GM21367 (cell line): ENCODE measurements around the gene AP5Z1.
A peak's percentile ranks its signal among the peaks of the same experiment; 100 is the strongest.

ENCODE experiments used
- ATAC-seq: cut with Tn5 transposase; IDR thresholded peaks from one replicate; pipeline ENCODE4 v1.9.1; 2021; ENCODE audit not compliant: unreplicated experiment

Gene AP5Z1

GRCh38 chr7:4775250-4775847, at the start of gene AP5Z1:
TSS of gene AP5Z1 (plus strand) at chr7:4775623. CDS start at chr7:4775716, 93 bp downstream.
- peak; percentile 88 for ATAC-seq

GRCh38 chr7:4725850-4726450, 49.5 kb upstream of the AP5Z1 start:
- ATAC-seq = no peak

GRCh38 chr7:4726566-4726965, 48.9 kb upstream of the AP5Z1 start:
- ATAC-seq = no peak

- no peak for ATAC-seq
Measured at GRCh38 chr7:4727914-4728705, 47.3 kb upstream of the AP5Z1 start.

- ATAC-seq = no peak
Measured at GRCh38 chr7:4729266-4729665, 46.2 kb upstream of the AP5Z1 start.

GRCh38 chr7:4730276-4730675, 45.1 kb upstream of the AP5Z1 start:
- ATAC-seq = no peak

GRCh38 chr7:4730971-4731370, 44.5 kb upstream of the AP5Z1 start:
- ATAC-seq = no peak

- ATAC-seq = no peak
Measured at GRCh38 chr7:4731803-4732202, 43.6 kb upstream of the AP5Z1 start.

- ATAC-seq = no peak
Measured at GRCh38 chr7:4733936-4734528, 41.4 kb upstream of the AP5Z1 start.

GRCh38 chr7:4734587-4735345, 40.7 kb upstream of the AP5Z1 start:
- no peak for ATAC-seq

- ATAC-seq = no peak
Measured at GRCh38 chr7:4737300-4737699, 38.1 kb upstream of the AP5Z1 start.

- ATAC-seq = no peak
Measured at GRCh38 chr7:4738711-4739527, 36.5 kb upstream of the AP5Z1 start.

- no peak for ATAC-seq
Measured at GRCh38 chr7:4739528-4739992, 35.9 kb upstream of the AP5Z1 start.

- no peak for ATAC-seq
Measured at GRCh38 chr7:4740796-4741195, 34.6 kb upstream of the AP5Z1 start.

- ATAC-seq = no peak
Measured at GRCh38 chr7:4742051-4742573, 33.3 kb upstream of the AP5Z1 start.

GRCh38 chr7:4742852-4743251, 32.6 kb upstream of the AP5Z1 start:
- no peak for ATAC-seq

GRCh38 chr7:4744391-4745264, 30.8 kb upstream of the AP5Z1 start:
- peak; percentile 66 for ATAC-seq

GRCh38 chr7:4745265-4745919, 30.0 kb upstream of the AP5Z1 start:
- ATAC-seq = no peak
